Measurements from ENCODE around the gene CCDC146.

The CCDC146 gene

DNA sequence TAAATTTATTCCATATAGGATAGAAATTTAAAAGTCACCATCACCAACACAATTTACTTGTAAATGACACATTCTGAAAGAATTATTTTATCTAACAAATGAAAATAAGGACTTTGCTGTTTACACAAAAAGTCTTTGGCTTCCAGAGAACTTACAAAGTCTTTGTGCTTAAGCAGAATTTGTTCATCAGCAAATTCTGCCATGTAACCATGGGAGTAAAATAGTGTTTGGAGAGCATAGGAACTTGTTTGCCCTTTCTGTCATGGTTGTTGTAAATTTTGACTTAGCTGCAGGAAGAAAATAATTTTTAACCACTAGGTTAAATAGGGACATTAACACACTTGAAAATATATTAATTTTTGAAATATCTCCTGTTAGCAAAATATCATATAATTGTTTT is 62.0 kb downstream of the CCDC146 start:
- no peaks in the 10 kb centered on the region for H3K27me3 ChIP-seq (replicated peaks in 2 of 5; ENCODE audit: control insufficient read depth in 4 of 5, insufficient read depth in 5 of 5, low read length in 4 of 5)
- no peak for DNase-seq

DNA sequence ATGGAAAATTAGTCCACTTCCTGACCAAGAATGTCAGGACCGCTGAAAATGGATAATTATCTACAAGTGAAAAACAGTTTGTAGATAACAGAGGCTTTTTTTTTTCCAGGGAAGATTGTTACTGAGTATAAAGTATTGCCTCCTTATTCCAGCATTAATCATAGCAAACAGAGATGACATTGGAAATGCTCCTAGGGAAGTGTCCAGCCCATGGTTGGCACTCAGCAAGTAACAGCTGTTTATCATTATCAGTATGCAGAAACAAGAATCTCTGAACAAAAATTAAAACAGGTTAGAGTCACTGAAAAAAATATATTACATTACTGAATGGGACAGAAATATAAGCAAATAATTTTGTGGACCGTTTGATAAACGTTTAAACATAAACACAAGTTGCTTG is 62.6 kb downstream of the CCDC146 start:
- H3K4me1 ChIP-seq (ENCODE audit: control extremely low read depth in 1 of 4, control insufficient read depth in 4 of 4, insufficient read depth in 4 of 4, low read length in 3 of 4), result peaks cover 11 to 27% (median 21%) of the 10 kb centered on the region in 4 experiments
- H3K36me3 ChIP-seq (ENCODE audit: control insufficient read depth in 4 of 4, insufficient read depth in 4 of 4, low read length in 3 of 4), result no peaks in the 10 kb centered on the region
- ChIA-PET CTCF (no interaction called here), POLR2A (no interaction called here)
- DNase-seq, result no peak
- H3K27ac ChIP-seq (ENCODE audit: insufficient read depth in 1 of 2, low read depth in 1 of 2, low read length in 2 of 2, poor library complexity in 1 of 2, severe bottlenecking in 2 of 2), result no peak overlapping the region
- no peaks in the 10 kb centered on the region for H3K27me3 ChIP-seq (replicated peaks in 2 of 5; ENCODE audit: control insufficient read depth in 4 of 5, insufficient read depth in 5 of 5, low read length in 4 of 5)
- WGBS (ENCODE audit: insufficient coverage), result 90% methylated on average over 2 of the region's 3 CpGs
- H3K4me3 ChIP-seq (ENCODE audit: control insufficient read depth in 1 of 7, extremely low read depth in 1 of 7, insufficient read depth in 4 of 7, low read depth in 2 of 7, low read length in 6 of 7), result no peak overlapping the region
- peaks cover 0 to 5% (median 0%) of the 10 kb centered on the region in 5 experiments for H3K9me3 ChIP-seq (ENCODE audit: control extremely low read depth in 1 of 5, control insufficient read depth in 4 of 5, insufficient read depth in 2 of 5, low read depth in 1 of 5, low read length in 4 of 5)

More for the DNA sequence above, 62.0 kb downstream of the CCDC146 start:
- Histone ChIP-seq H3K4me3 (ENCODE audit: control insufficient read depth in 1 of 7, extremely low read depth in 1 of 7, insufficient read depth in 4 of 7, low read depth in 2 of 7, low read length in 6 of 7) (no peak overlapping the region), H3K4me1 (ENCODE audit: control extremely low read depth in 1 of 4, control insufficient read depth in 4 of 4, insufficient read depth in 4 of 4, low read length in 3 of 4) (peaks cover 9 to 22% (median 16%) of the 10 kb centered on the region in 4 experiments), H3K36me3 (ENCODE audit: control insufficient read depth in 4 of 4, insufficient read depth in 4 of 4, low read length in 3 of 4) (no peaks in the 10 kb centered on the region), H3K9me3 (ENCODE audit: control extremely low read depth in 1 of 5, control insufficient read depth in 4 of 5, insufficient read depth in 2 of 5, low read depth in 1 of 5, low read length in 4 of 5) (peaks cover 0 to 5% (median 0%) of the 10 kb centered on the region in 5 experiments), H3K27ac (ENCODE audit: insufficient read depth in 1 of 2, low read depth in 1 of 2, low read length in 2 of 2, poor library complexity in 1 of 2, severe bottlenecking in 2 of 2) (no peak overlapping the region)
- ChIA-PET CTCF (interaction anchor here (0.9 to 1.0 kb wide), 2 partner anchors 63 to 147 kb away, joined by 3 to 4 read pairs; no protein-coding TSS in a partner anchor), POLR2A (no interaction called here)

DNA sequence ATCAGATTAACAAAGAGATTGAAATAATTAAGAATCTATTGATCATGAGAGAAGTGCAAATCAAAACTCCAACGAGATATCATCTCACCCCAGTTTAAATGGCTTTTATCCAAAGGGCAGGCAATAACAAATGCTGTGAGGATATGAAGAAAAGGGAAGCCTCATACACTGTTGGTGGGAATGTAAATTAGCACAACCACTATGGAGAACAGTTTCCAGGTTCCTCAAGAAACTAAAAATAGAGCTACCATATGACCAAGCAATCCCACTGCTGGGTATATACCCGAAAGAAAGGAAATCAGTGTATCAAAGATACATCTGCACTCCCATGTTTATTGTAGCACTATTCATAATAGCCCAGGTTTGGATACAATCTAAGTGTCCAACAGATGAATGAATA is 63.5 kb downstream of the CCDC146 start:
- WGBS (ENCODE audit: insufficient coverage), result no CpG with 5 or more reads among the region's 2 CpGs
- Histone ChIP-seq H3K27me3 (replicated peaks in 2 of 5; ENCODE audit: control insufficient read depth in 4 of 5, insufficient read depth in 5 of 5, low read length in 4 of 5) (no peaks in the 10 kb centered on the region), H3K4me1 (ENCODE audit: control extremely low read depth in 1 of 4, control insufficient read depth in 4 of 4, insufficient read depth in 4 of 4, low read length in 3 of 4) (peaks cover 11 to 34% (median 24%) of the 10 kb centered on the region in 4 experiments), H3K4me3 (ENCODE audit: control insufficient read depth in 1 of 7, extremely low read depth in 1 of 7, insufficient read depth in 4 of 7, low read depth in 2 of 7, low read length in 6 of 7) (no peak overlapping the region), H3K9me3 (ENCODE audit: control extremely low read depth in 1 of 5, control insufficient read depth in 4 of 5, insufficient read depth in 2 of 5, low read depth in 1 of 5, low read length in 4 of 5) (peaks cover 0 to 4% (median 0%) of the 10 kb centered on the region in 5 experiments), H3K36me3 (ENCODE audit: control insufficient read depth in 4 of 4, insufficient read depth in 4 of 4, low read length in 3 of 4) (no peaks in the 10 kb centered on the region), H3K27ac (ENCODE audit: insufficient read depth in 1 of 2, low read depth in 1 of 2, low read length in 2 of 2, poor library complexity in 1 of 2, severe bottlenecking in 2 of 2) (no peak overlapping the region)
- POLR2A ChIA-PET, result no interaction called here
- CTCF ChIA-PET, result no interaction called here
- no peak for DNase-seq

DNA sequence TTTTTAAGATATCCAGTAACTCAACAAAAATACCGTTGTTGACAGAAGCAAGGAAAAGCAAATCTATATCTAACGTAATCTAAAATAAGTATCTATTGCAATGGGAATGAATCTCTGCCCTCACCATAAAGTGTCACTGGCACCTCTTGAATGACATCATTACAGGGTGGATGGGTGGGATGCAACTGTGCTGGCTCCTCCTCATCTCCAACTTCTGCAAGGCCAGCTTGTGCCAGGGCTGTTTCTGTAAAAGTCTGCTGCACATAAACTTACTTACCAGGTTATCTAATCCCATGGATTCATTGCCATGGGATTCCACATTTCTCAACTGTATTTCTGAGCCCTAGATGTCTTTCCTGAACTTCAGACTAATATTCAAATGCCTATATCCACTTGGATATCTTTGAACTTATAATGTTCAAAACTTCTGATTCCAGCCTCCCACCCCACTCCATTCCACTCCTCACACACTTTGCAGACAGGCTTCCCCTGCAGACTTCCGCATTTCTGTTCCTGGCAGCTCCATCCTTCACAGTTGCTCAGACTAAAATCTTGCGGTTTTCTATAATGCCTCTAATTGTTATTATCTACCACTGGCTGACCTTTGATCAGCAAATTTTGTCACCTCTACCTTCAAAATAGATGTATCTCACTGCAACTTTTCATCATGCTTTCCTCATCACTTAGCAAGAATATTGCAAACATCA is 66.5 kb downstream of the CCDC146 start:
- DNase-seq, result peak; percentile 46 to 90 (median 85)
- H3K27ac ChIP-seq (ENCODE audit: insufficient read depth in 1 of 2, low read depth in 1 of 2, low read length in 2 of 2, poor library complexity in 1 of 2, severe bottlenecking in 2 of 2), result no peak overlapping the region
- no peaks in the 10 kb centered on the region for H3K9me3 ChIP-seq (ENCODE audit: control extremely low read depth in 1 of 5, control insufficient read depth in 4 of 5, insufficient read depth in 2 of 5, low read depth in 1 of 5, low read length in 4 of 5)
- H3K4me3 ChIP-seq (ENCODE audit: control insufficient read depth in 1 of 7, extremely low read depth in 1 of 7, insufficient read depth in 4 of 7, low read depth in 2 of 7, low read length in 6 of 7), result peak overlapping the region in 1 of 7 experiments; percentile 4
- 0% methylated on average over 2 of the region's 4 CpGs for WGBS (ENCODE audit: insufficient coverage)
- no peaks in the 10 kb centered on the region for H3K27me3 ChIP-seq (replicated peaks in 2 of 5; ENCODE audit: control insufficient read depth in 4 of 5, insufficient read depth in 5 of 5, low read length in 4 of 5)
- peaks cover 13 to 52% (median 33%) of the 10 kb centered on the region in 4 experiments for H3K4me1 ChIP-seq (ENCODE audit: control extremely low read depth in 1 of 4, control insufficient read depth in 4 of 4, insufficient read depth in 4 of 4, low read length in 3 of 4)
- ChIA-PET CTCF (interaction anchor here (1.0 kb wide), 1 partner anchor 58 kb away, joined by 3 read pairs; no protein-coding TSS in a partner anchor), POLR2A (interaction anchor here (0.5 to 1.0 kb wide), 2 partner anchors 12 to 143 kb away, joined by 3 read pairs; no protein-coding TSS in a partner anchor)
- no peaks in the 10 kb centered on the region for H3K36me3 ChIP-seq (ENCODE audit: control insufficient read depth in 4 of 4, insufficient read depth in 4 of 4, low read length in 3 of 4)

DNA sequence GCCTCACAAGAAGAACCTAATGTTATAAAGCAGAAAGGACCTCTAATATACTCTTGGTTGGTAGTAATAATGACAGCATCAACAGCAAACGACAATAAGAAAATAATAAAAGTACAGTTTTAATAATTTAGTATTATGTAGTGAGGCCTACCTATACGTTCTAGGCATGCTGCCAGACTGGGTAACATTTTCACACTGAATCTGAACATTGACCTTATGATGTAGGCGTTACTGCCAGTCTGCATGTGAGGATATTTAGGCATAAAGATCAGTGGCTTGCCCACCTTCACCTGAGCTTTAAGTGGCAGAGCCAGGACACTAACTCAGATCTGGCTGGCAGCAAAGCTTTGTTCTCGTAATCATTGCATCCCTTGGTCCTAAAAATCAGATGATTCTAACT is 74.7 kb downstream of the CCDC146 start:
- WGBS (ENCODE audit: insufficient coverage), result 93% methylated on average over 3 of the region's 4 CpGs
- no peaks in the 10 kb centered on the region for H3K27me3 ChIP-seq (replicated peaks in 2 of 5; ENCODE audit: control insufficient read depth in 4 of 5, insufficient read depth in 5 of 5, low read length in 4 of 5)
- H3K27ac ChIP-seq (ENCODE audit: insufficient read depth in 1 of 2, low read depth in 1 of 2, low read length in 2 of 2, poor library complexity in 1 of 2, severe bottlenecking in 2 of 2), result no peak overlapping the region
- no peaks in the 10 kb centered on the region for H3K9me3 ChIP-seq (ENCODE audit: control extremely low read depth in 1 of 5, control insufficient read depth in 4 of 5, insufficient read depth in 2 of 5, low read depth in 1 of 5, low read length in 4 of 5)
- ChIA-PET POLR2A (no interaction called here), CTCF (interaction anchor here (0.9 kb wide), 1 partner anchor 50 kb away, joined by 3 read pairs; no protein-coding TSS in a partner anchor)
- no peak for DNase-seq
- peaks cover 19 to 50% (median 34%) of the 10 kb centered on the region in 4 experiments for H3K4me1 ChIP-seq (ENCODE audit: control extremely low read depth in 1 of 4, control insufficient read depth in 4 of 4, insufficient read depth in 4 of 4, low read length in 3 of 4)
- no peaks in the 10 kb centered on the region for H3K36me3 ChIP-seq (ENCODE audit: control insufficient read depth in 4 of 4, insufficient read depth in 4 of 4, low read length in 3 of 4)
- H3K4me3 ChIP-seq (ENCODE audit: control insufficient read depth in 1 of 7, extremely low read depth in 1 of 7, insufficient read depth in 4 of 7, low read depth in 2 of 7, low read length in 6 of 7), result peak overlapping the region in 1 of 7 experiments; percentile 75

DNA sequence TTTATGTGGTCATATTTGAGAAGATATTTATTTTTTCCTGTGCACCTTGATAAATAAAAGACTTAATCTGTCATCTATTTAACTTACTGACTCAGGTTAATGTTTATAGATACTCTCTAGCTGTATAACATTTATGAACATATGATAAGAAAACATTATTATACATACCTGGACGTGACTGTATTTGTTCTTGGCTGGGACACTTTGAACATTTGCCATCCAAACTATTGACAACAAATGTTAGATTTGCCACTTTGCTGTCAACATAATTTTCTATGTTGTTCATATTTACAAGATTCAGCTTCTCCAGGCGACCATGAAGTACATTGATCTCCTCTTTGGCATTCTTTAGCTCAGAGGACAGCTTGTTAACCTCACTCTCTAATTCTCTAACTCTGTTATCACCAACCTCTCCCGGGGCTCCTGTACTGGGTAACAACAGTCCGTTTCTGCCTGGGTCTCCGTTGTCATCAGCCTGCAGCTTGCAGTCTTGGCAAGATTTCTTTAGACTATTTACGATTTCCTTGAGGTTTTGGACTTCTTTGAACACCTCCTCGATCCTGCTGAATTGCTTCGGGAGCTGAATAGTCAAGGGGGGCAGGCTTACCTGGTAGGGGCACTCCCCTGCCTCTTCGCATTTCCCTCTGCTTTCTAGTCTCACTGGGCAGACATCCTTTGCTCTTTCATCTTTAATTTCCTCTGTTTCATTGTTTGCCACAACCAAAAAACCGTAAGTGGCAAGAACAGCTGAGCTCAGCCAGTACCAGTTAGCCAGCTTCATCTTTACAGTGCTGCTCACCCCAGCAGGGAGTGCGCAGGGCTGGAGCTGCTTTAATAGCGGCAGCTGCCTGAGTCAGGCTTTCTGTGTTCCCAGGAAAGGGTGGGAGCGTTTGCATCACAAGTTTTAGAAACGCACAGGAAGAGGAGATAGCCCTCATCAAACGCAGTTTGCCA is 76.9 kb downstream of the CCDC146 start, which contains the start of gene FGL2:
Gene FGL2 (minus strand): TSS at position 807 of the 954 bp plus-strand sequence. CDS start 26 bp downstream, at position 781.
- Histone ChIP-seq H3K27ac (ENCODE audit: insufficient read depth in 1 of 2, low read depth in 1 of 2, low read length in 2 of 2, poor library complexity in 1 of 2, severe bottlenecking in 2 of 2) (peak within 1 kb of the TSS; percentile 59 to 73), H3K36me3 (ENCODE audit: control insufficient read depth in 4 of 4, insufficient read depth in 4 of 4, low read length in 3 of 4) (no peaks in the 10 kb centered on the region), H3K4me1 (ENCODE audit: control extremely low read depth in 1 of 4, control insufficient read depth in 4 of 4, insufficient read depth in 4 of 4, low read length in 3 of 4) (peaks cover 14 to 33% (median 26%) of the 10 kb centered on the region in 4 experiments), H3K9me3 (ENCODE audit: control extremely low read depth in 1 of 5, control insufficient read depth in 4 of 5, insufficient read depth in 2 of 5, low read depth in 1 of 5, low read length in 4 of 5) (no peaks in the 10 kb centered on the region), H3K27me3 (replicated peaks in 2 of 5; ENCODE audit: control insufficient read depth in 4 of 5, insufficient read depth in 5 of 5, low read length in 4 of 5) (no peaks in the 10 kb centered on the region), H3K4me3 (ENCODE audit: control insufficient read depth in 1 of 7, extremely low read depth in 1 of 7, insufficient read depth in 4 of 7, low read depth in 2 of 7, low read length in 6 of 7) (peak within 1 kb of the TSS; percentile 41 to 91 (median 76))
- POLR2A ChIA-PET, result interaction anchor here (0.6 kb wide), 1 partner anchor 1526 kb away, joined by 3 read pairs; no protein-coding TSS in a partner anchor
- CTCF ChIA-PET, result interaction anchor here (0.5 to 4.4 kb wide), 4 partner anchors 7 to 1232 kb away, joined by 3 to 17 read pairs (median 3); no protein-coding TSS in a partner anchor
- DNase-seq, result peak in 2 of 3 donors; percentile 20 to 34
- WGBS (ENCODE audit: insufficient coverage), result 4% methylated on average over 11 of the region's 15 CpGs
